Measurements from ENCODE around the gene SRSF4.
"Not testable (repeated sequence)": the region's sequence is repeated elsewhere in the genome, so short reads cannot be mapped to it uniquely, and the experiment has no call there.

SRSF4 gene

GRCh38 chr1:29223521-29223920, 41.8 kb upstream of the SRSF4 start:
- H2AFZ ChIP-seq (ENCODE audit: low read length) = no peak overlapping the region
- DNase-seq = no peak
- H3K9me2 ChIP-seq (replicated peaks; ENCODE audit: insufficient read depth, low read length) = no peaks in the 10 kb centered on the region
- peaks cover 11% of the 10 kb centered on the region; the same call in 1 of the 2 replicates for H3K79me2 ChIP-seq (ENCODE audit: low read length)
- no peaks in the 10 kb centered on the region for H3K9me3 ChIP-seq (replicated peaks; ENCODE audit: insufficient read depth, low read length)
- TF ChIP-seq EZH2phosphoT487 (IDR thresholded peaks at IDR 0.05; ENCODE audit: low read length) (no peak), EZH2 (optimal IDR thresholded peaks at IDR 0.05; ENCODE audit: low read depth, low read length) (no peak)
- TF ChIP-seq, protein P1, sequence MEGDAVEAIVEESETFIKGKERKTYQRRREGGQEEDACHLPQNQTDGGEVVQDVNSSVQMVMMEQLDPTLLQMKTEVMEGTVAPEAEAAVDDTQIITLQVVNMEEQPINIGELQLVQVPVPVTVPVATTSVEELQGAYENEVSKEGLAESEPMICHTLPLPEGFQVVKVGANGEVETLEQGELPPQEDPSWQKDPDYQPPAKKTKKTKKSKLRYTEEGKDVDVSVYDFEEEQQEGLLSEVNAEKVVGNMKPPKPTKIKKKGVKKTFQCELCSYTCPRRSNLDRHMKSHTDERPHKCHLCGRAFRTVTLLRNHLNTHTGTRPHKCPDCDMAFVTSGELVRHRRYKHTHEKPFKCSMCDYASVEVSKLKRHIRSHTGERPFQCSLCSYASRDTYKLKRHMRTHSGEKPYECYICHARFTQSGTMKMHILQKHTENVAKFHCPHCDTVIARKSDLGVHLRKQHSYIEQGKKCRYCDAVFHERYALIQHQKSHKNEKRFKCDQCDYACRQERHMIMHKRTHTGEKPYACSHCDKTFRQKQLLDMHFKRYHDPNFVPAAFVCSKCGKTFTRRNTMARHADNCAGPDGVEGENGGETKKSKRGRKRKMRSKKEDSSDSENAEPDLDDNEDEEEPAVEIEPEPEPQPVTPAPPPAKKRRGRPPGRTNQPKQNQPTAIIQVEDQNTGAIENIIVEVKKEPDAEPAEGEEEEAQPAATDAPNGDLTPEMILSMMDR (IDR thresholded peaks at IDR 0.05; ENCODE audit: low read length) = no peak
- H3K27me3 ChIP-seq (replicated peaks; ENCODE audit: insufficient read depth, low read length) = no peaks in the 10 kb centered on the region
- H3K36me3 ChIP-seq (replicated peaks; ENCODE audit: insufficient read depth, low read length) = no peaks in the 10 kb centered on the region
- H4K20me1 ChIP-seq (ENCODE audit: insufficient read depth, low read length) = no peaks in the 10 kb centered on the region
- H3K4me1 ChIP-seq (ENCODE audit: low read length) = no peaks in the 10 kb centered on the region
- no peak overlapping the region for H3K9ac ChIP-seq (ENCODE audit: low read length)
- H3K27ac ChIP-seq (ENCODE audit: low read length) = no peak overlapping the region
- no peaks in the 10 kb centered on the region; the same call in 1 of the 2 replicates for H3F3A ChIP-seq (ENCODE audit: insufficient read depth, low read length)
- H3K4me3 ChIP-seq (ENCODE audit: low read length) = no peak overlapping the region
- H3K4me2 ChIP-seq (ENCODE audit: low read depth, low read length) = no peak overlapping the region

- TF ChIP-seq, protein P1 (IDR thresholded peaks at IDR 0.05; ENCODE audit: low read length) = no peak
- TF ChIP-seq EZH2phosphoT487 (IDR thresholded peaks at IDR 0.05; ENCODE audit: low read length) (no peak), EZH2 (optimal IDR thresholded peaks at IDR 0.05; ENCODE audit: low read depth, low read length) (no peak)
- H3K27me3 ChIP-seq (replicated peaks; ENCODE audit: insufficient read depth, low read length) = no peaks in the 10 kb centered on the region
- H3K4me1 ChIP-seq (ENCODE audit: low read length) = no peaks in the 10 kb centered on the region
- no peak overlapping the region for H3K4me3 ChIP-seq (ENCODE audit: low read length)
- no peaks in the 10 kb centered on the region; the same call in 1 of the 2 replicates for H3F3A ChIP-seq (ENCODE audit: insufficient read depth, low read length)
- H2AFZ ChIP-seq (ENCODE audit: low read length) = no peak overlapping the region
- H3K79me2 ChIP-seq (ENCODE audit: low read length) = 0 out of 2 replicates have a peak, but pooled peaks cover 8% of the 10 kb centered on the region
- no peaks in the 10 kb centered on the region for H3K9me3 ChIP-seq (replicated peaks; ENCODE audit: insufficient read depth, low read length)
- H4K20me1 ChIP-seq (ENCODE audit: insufficient read depth, low read length) = no peaks in the 10 kb centered on the region
- no peak overlapping the region for H3K9ac ChIP-seq (ENCODE audit: low read length)
- H3K27ac ChIP-seq (ENCODE audit: low read length) = no peak overlapping the region
- H3K36me3 ChIP-seq (replicated peaks; ENCODE audit: insufficient read depth, low read length) = no peaks in the 10 kb centered on the region
- DNase-seq = no peak
- no peaks in the 10 kb centered on the region for H3K9me2 ChIP-seq (replicated peaks; ENCODE audit: insufficient read depth, low read length)
- H3K4me2 ChIP-seq (ENCODE audit: low read depth, low read length) = no peak overlapping the region
Observed at GRCh38 chr1:29222686-29223085, 41.0 kb upstream of the SRSF4 start.

DNA sequence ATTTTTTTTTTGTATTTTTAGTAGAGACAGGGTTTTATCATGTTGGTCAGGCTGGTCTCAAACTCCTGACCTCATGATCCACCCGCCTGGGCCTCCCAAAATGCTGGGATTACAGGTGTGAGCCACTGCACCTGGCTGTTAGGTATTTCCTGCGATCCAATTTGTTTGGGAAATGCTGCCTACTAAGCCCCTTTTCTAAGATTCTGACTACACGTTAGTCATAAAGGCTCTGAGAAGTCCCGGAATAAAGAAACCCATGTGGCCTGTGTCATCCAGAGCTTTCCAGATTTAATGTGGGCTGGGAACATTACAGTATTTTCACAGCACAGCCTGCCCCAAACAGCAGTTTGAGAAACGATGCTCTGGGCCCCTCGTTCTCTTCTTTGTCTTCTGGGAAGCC, 40.6 kb upstream of the SRSF4 start:
- DNase-seq; H3K4me1 ChIP-seq (ENCODE audit: low read length); H3K27me3 ChIP-seq (replicated peaks; ENCODE audit: insufficient read depth, low read length); H3F3A ChIP-seq (ENCODE audit: insufficient read depth, low read length); H2AFZ ChIP-seq (ENCODE audit: low read length); H3K27ac ChIP-seq (ENCODE audit: low read length); H3K9me2 ChIP-seq (replicated peaks; ENCODE audit: insufficient read depth, low read length); H3K9me3 ChIP-seq (replicated peaks; ENCODE audit: insufficient read depth, low read length); H4K20me1 ChIP-seq (ENCODE audit: insufficient read depth, low read length); H3K36me3 ChIP-seq (replicated peaks; ENCODE audit: insufficient read depth, low read length); H3K4me2 ChIP-seq (ENCODE audit: low read depth, low read length); H3K79me2 ChIP-seq (ENCODE audit: low read length); H3K9ac ChIP-seq (ENCODE audit: low read length); H3K4me3 ChIP-seq (ENCODE audit: low read length): not testable (repeated sequence)

GRCh38 chr1:29221296-29221695, 39.6 kb upstream of the SRSF4 start:
- Histone ChIP-seq H3K27me3 (replicated peaks; ENCODE audit: insufficient read depth, low read length) (no peaks in the 10 kb centered on the region), H4K20me1 (ENCODE audit: insufficient read depth, low read length) (no peaks in the 10 kb centered on the region), H2AFZ (ENCODE audit: low read length) (no peak overlapping the region), H3K9me3 (replicated peaks; ENCODE audit: insufficient read depth, low read length) (no peaks in the 10 kb centered on the region), H3K27ac (ENCODE audit: low read length) (no peak overlapping the region), H3K4me3 (ENCODE audit: low read length) (no peak overlapping the region), H3K36me3 (replicated peaks; ENCODE audit: insufficient read depth, low read length) (no peaks in the 10 kb centered on the region), H3K79me2 (ENCODE audit: low read length) (0 out of 2 replicates have a peak, but pooled peaks cover 6% of the 10 kb centered on the region), H3K4me2 (ENCODE audit: low read depth, low read length) (no peak overlapping the region), H3K9ac (ENCODE audit: low read length) (no peak overlapping the region), H3F3A (ENCODE audit: insufficient read depth, low read length) (no peaks in the 10 kb centered on the region; the same call in 1 of the 2 replicates), H3K9me2 (replicated peaks; ENCODE audit: insufficient read depth, low read length) (no peaks in the 10 kb centered on the region), H3K4me1 (ENCODE audit: low read length) (no peaks in the 10 kb centered on the region)
- no peak for DNase-seq
- no peak for TF ChIP-seq EZH2 (optimal IDR thresholded peaks at IDR 0.05; ENCODE audit: low read depth, low read length)
- no peak for TF ChIP-seq EZH2phosphoT487 (IDR thresholded peaks at IDR 0.05; ENCODE audit: low read length)
- TF ChIP-seq, protein P1 (IDR thresholded peaks at IDR 0.05; ENCODE audit: low read length) = no peak

Data from MM.1S (cell line).